ENCODE measurements around the gene DACT2.

Gene DACT2

DNA sequence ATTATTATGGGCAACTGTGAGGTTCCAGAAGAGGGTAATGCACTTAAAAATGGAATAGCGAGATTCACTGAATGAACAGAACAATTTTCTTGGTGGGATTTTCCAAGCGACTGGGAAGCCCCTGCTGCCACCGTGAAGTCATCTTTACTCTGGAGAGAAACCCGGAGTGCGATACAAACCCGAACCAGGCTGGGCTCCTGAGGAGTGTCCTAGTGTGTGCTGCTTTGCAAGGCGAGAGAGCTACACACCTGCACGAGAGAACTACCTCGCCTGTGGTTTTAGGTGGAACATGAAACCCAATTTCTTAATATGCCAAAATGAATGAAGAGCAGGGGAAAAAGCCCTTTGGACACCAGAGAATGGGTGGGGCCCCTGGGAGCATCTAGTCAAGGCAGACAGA is 33.5 kb upstream of the DACT2 start:
- H3K79me2 ChIP-seq (ENCODE audit: insufficient read depth, low read length): no peaks in the 10 kb centered on the region
- H3F3A ChIP-seq (ENCODE audit: insufficient read depth): no peaks in the 10 kb centered on the region
- H3K4me2 ChIP-seq (ENCODE audit: low read depth, low read length, poor library complexity, severe bottlenecking): no peak overlapping the region
- H3K9me3 ChIP-seq (ENCODE audit: insufficient read depth, low read length): no peaks in the 10 kb centered on the region
- no peaks in the 10 kb centered on the region for H4K20me1 ChIP-seq (ENCODE audit: low read depth, low read length)
- TF ChIP-seq EZH2phosphoT487 (conservative IDR thresholded peaks at IDR 0.05; ENCODE audit: low read length): no peak
- TF ChIP-seq, protein P1, sequence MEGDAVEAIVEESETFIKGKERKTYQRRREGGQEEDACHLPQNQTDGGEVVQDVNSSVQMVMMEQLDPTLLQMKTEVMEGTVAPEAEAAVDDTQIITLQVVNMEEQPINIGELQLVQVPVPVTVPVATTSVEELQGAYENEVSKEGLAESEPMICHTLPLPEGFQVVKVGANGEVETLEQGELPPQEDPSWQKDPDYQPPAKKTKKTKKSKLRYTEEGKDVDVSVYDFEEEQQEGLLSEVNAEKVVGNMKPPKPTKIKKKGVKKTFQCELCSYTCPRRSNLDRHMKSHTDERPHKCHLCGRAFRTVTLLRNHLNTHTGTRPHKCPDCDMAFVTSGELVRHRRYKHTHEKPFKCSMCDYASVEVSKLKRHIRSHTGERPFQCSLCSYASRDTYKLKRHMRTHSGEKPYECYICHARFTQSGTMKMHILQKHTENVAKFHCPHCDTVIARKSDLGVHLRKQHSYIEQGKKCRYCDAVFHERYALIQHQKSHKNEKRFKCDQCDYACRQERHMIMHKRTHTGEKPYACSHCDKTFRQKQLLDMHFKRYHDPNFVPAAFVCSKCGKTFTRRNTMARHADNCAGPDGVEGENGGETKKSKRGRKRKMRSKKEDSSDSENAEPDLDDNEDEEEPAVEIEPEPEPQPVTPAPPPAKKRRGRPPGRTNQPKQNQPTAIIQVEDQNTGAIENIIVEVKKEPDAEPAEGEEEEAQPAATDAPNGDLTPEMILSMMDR (IDR thresholded peaks at IDR 0.05; ENCODE audit: insufficient read depth, low read length, poor library complexity, severe bottlenecking): no peak
- no peak overlapping the region for H2AFZ ChIP-seq (ENCODE audit: low read depth, low read length, severe bottlenecking)
- no peaks in the 10 kb centered on the region for H3K36me3 ChIP-seq (ENCODE audit: low read length)
- no peaks in the 10 kb centered on the region for H3K9me2 ChIP-seq (replicated peaks; ENCODE audit: insufficient read depth, low read length)
- no peak overlapping the region for H3K9ac ChIP-seq (ENCODE audit: low read length)
- no peak overlapping the region for H3K27ac ChIP-seq (ENCODE audit: low read depth, low read length)
- H3K27me3 ChIP-seq (ENCODE audit: low read length): no peaks in the 10 kb centered on the region
- no peak overlapping the region for H3K4me3 ChIP-seq (ENCODE audit: insufficient read depth, low read length, poor library complexity, severe bottlenecking)

DNA sequence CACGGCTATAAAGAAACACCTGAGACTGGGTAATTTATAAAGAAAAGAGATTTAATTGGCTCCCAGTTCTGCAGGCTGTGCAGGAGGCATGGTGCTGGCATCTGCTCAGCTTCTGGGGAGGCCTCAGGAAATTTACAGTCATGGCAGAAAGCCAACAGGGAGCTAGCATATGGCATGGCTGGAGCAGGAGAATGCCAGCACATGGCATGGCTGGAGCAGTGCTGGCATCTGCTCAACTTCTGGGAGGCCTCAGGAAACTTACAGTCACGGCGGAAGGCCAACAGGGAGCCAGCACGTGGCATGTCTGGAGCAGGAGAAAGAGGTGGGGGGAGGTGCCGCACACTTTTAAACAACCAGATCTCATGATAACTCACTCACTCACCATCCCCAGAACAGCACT is 32.5 kb upstream of the DACT2 start:
- H3K27ac ChIP-seq (ENCODE audit: low read depth, low read length): no peak overlapping the region
- H3K9me3 ChIP-seq (ENCODE audit: insufficient read depth, low read length): no peaks in the 10 kb centered on the region
- no peak overlapping the region for H3K9ac ChIP-seq (ENCODE audit: low read length)
- no peak overlapping the region for H3K4me2 ChIP-seq (ENCODE audit: low read depth, low read length, poor library complexity, severe bottlenecking)
- no peaks in the 10 kb centered on the region for H3F3A ChIP-seq (ENCODE audit: insufficient read depth)
- H3K27me3 ChIP-seq (ENCODE audit: low read length): no peaks in the 10 kb centered on the region
- no peak overlapping the region for H2AFZ ChIP-seq (ENCODE audit: low read depth, low read length, severe bottlenecking)
- TF ChIP-seq, protein P1 (IDR thresholded peaks at IDR 0.05; ENCODE audit: insufficient read depth, low read length, poor library complexity, severe bottlenecking): no peak
- no peak for TF ChIP-seq EZH2phosphoT487 (conservative IDR thresholded peaks at IDR 0.05; ENCODE audit: low read length)
- no peak overlapping the region for H3K4me3 ChIP-seq (ENCODE audit: insufficient read depth, low read length, poor library complexity, severe bottlenecking)
- no peaks in the 10 kb centered on the region for H3K79me2 ChIP-seq (ENCODE audit: insufficient read depth, low read length)
- H3K9me2 ChIP-seq (replicated peaks; ENCODE audit: insufficient read depth, low read length): no peaks in the 10 kb centered on the region
- no peaks in the 10 kb centered on the region for H4K20me1 ChIP-seq (ENCODE audit: low read depth, low read length)
- no peaks in the 10 kb centered on the region for H3K36me3 ChIP-seq (ENCODE audit: low read length)

DNA sequence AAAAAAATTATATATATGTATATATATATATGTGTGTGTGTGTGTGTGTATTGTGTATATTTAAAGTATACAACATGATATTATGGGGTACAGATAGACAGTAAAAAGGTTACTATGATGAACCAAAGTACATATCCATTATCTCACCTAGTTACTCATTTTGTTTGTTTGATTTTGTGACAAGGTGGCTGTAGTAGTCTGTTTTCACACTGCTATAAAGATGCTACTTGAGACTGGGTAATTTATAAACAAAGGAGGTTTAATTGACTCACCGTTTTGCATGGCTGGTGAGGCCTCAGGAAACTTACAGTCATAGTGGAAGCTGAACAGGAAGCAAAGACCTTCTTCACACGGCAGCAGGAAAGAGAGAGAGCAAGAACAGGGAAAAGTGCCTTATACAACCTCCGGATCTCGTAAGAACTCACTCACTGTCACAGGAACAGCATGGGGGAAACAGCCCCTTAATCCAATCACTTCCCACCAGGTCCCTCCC is 30.2 kb upstream of the DACT2 start:
- Histone ChIP-seq H3K9me2 (replicated peaks; ENCODE audit: insufficient read depth, low read length) (no peaks in the 10 kb centered on the region), H3K79me2 (ENCODE audit: insufficient read depth, low read length) (no peaks in the 10 kb centered on the region), H3K9ac (ENCODE audit: low read length) (no peak overlapping the region), H3K4me3 (ENCODE audit: insufficient read depth, low read length, poor library complexity, severe bottlenecking) (no peak overlapping the region), H3F3A (ENCODE audit: insufficient read depth) (no peaks in the 10 kb centered on the region), H3K36me3 (ENCODE audit: low read length) (no peaks in the 10 kb centered on the region), H3K27me3 (ENCODE audit: low read length) (no peaks in the 10 kb centered on the region), H2AFZ (ENCODE audit: low read depth, low read length, severe bottlenecking) (no peak overlapping the region), H3K4me2 (ENCODE audit: low read depth, low read length, poor library complexity, severe bottlenecking) (no peak overlapping the region), H4K20me1 (ENCODE audit: low read depth, low read length) (no peaks in the 10 kb centered on the region), H3K27ac (ENCODE audit: low read depth, low read length) (no peak overlapping the region), H3K9me3 (ENCODE audit: insufficient read depth, low read length) (no peaks in the 10 kb centered on the region)
- no peak for TF ChIP-seq EZH2phosphoT487 (conservative IDR thresholded peaks at IDR 0.05; ENCODE audit: low read length)
- TF ChIP-seq, protein P1 (IDR thresholded peaks at IDR 0.05; ENCODE audit: insufficient read depth, low read length, poor library complexity, severe bottlenecking): no peak
